Smooth muscle cell (in vitro differentiated cells): ENCODE results near the gene EXD3. TPM values are rescaled to one million over a fixed set of nuclear protein-coding genes. Genes with fewer than 3 reads are reported as not detected.
A peak's percentile ranks its signal among the peaks of the same experiment; 100 is the strongest.

Source experiments
- DNase-seq: peaks from one replicate; lab custom pipeline; 2025; ENCODE audit not compliant: unreplicated experiment; lab: John Stamatoyannopoulos, UW
- H2AFZ ChIP-seq: fragments of 200-600 bp; sonication (generic); 2 replicates; pipeline ENCODE4 v1.6.0; 2016; ENCODE audit warnings: antibody characterized with exemption, low read depth, mild to moderate bottlenecking
- H3F3A ChIP-seq: fragments of 200-600 bp; sonication (generic); 2 replicates; pipeline ENCODE4 v1.6.0; 2017; ENCODE audit warnings: antibody characterized with exemption, low read depth
- H3K27ac ChIP-seq: fragments of 200-600 bp; sonication (generic); 2 replicates; pipeline ENCODE4 v1.5.1; 2016; ENCODE audit warnings: low read depth, mild to moderate bottlenecking
- H3K27me3 ChIP-seq: fragments of 200-600 bp; sonication (generic); 2 replicates; pipeline ENCODE4 v1.6.1; 2016; ENCODE audit warnings: low read depth, mild to moderate bottlenecking
- H3K36me3 ChIP-seq: fragments of 200-600 bp; sonication (generic); 2 replicates; pipeline ENCODE4 v1.5.1; 2016; ENCODE audit warnings: low read depth
- H3K4me1 ChIP-seq: fragments of 200-600 bp; sonication (generic); 2 replicates; pipeline ENCODE4 v1.5.1; 2016; ENCODE audit warnings: low read depth
- H3K4me2 ChIP-seq: fragments of 200-600 bp; sonication (generic); 2 replicates; pipeline ENCODE4 v1.6.0; 2016; ENCODE audit warnings: mild to moderate bottlenecking
- H3K4me3 ChIP-seq: fragments of 200-600 bp; sonication (generic); 2 replicates; pipeline ENCODE4 v1.5.1; 2016; ENCODE audit warnings: mild to moderate bottlenecking
- H3K79me2 ChIP-seq: fragments of 200-600 bp; sonication (generic); 2 replicates; pipeline ENCODE4 v1.6.0; 2016; ENCODE audit warnings: low read depth, mild to moderate bottlenecking
- H3K9ac ChIP-seq: fragments of 200-600 bp; sonication (generic); 2 replicates; pipeline ENCODE4 v1.6.0; 2016; ENCODE audit warnings: low read depth
- H3K9me3 ChIP-seq: fragments of 200-600 bp; sonication (generic); replicated peaks from 2 replicates; pipeline ENCODE4 v1.5.1; 2016; ENCODE audit warnings: low read depth
- H4K20me1 ChIP-seq: fragments of 200-600 bp; sonication (generic); 2 replicates; pipeline ENCODE4 v1.6.0; 2016; ENCODE audit warnings: low read depth
- WGBS: methylation state at CpG from one replicate; pipeline ENCODE4 v1.1.7; 2016; ENCODE audit warnings: low lambda C conversion rate; 5-methylcytosine and 5-hydroxymethylcytosine counted together
- polyA plus RNA-seq: library from polyadenylated mRNA; unstranded; fragments of >200 nt; fragmentation: Nextera tagmentation; extraction: Ambion mirVana; gene quantifications from 2 replicates; pipeline ENCODE4 v1.2.1, GENCODE V29; 2016
- total RNA-seq: library from RNA; depleted of rRNA; stranded (reverse); fragments of >200 nt; gene quantifications from 2 replicates; pipeline ENCODE4 v1.2.3, GENCODE V29; 2014
- TF ChIP-seq, protein P1 (sequence below): fragments of 200-600 bp; sonication (generic); IDR thresholded peaks from 2 replicates; pipeline ENCODE4 v1.5.1; 2017; ENCODE audit warnings: borderline replicate concordance, mild to moderate bottlenecking, antibody characterized with exemption; ENCODE audit not compliant: insufficient read depth, poor library complexity, severe bottlenecking

The EXD3 gene
- total and polyA plus RNA-seq, 2 experiments from 2014 or later: 3.1 to 15.7 TPM

GRCh38 chr9:137462396-137462985 is 39.5 kb upstream of the EXD3 start:
- Histone ChIP-seq H3K27ac (no peak overlapping the region), H3K4me3 (no peak overlapping the region), H3K4me1 (peaks cover 11% of the 10 kb centered on the region), H3F3A (no peaks in the 10 kb centered on the region), H3K36me3 (no peaks in the 10 kb centered on the region), H2AFZ (no peak overlapping the region), H3K27me3 (peaks cover 4% of the 10 kb centered on the region), H3K4me2 (no peak overlapping the region), H3K9ac (no peak overlapping the region), H3K9me3 (no peaks in the 10 kb centered on the region), H3K79me2 (peaks cover 6% of the 10 kb centered on the region), H4K20me1 (peaks cover 9% of the 10 kb centered on the region)
- WGBS: 92% methylated on average over 25 of the region's 25 CpGs
- DNase-seq: no peak
- TF ChIP-seq, protein P1, sequence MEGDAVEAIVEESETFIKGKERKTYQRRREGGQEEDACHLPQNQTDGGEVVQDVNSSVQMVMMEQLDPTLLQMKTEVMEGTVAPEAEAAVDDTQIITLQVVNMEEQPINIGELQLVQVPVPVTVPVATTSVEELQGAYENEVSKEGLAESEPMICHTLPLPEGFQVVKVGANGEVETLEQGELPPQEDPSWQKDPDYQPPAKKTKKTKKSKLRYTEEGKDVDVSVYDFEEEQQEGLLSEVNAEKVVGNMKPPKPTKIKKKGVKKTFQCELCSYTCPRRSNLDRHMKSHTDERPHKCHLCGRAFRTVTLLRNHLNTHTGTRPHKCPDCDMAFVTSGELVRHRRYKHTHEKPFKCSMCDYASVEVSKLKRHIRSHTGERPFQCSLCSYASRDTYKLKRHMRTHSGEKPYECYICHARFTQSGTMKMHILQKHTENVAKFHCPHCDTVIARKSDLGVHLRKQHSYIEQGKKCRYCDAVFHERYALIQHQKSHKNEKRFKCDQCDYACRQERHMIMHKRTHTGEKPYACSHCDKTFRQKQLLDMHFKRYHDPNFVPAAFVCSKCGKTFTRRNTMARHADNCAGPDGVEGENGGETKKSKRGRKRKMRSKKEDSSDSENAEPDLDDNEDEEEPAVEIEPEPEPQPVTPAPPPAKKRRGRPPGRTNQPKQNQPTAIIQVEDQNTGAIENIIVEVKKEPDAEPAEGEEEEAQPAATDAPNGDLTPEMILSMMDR: no peak

DNA sequence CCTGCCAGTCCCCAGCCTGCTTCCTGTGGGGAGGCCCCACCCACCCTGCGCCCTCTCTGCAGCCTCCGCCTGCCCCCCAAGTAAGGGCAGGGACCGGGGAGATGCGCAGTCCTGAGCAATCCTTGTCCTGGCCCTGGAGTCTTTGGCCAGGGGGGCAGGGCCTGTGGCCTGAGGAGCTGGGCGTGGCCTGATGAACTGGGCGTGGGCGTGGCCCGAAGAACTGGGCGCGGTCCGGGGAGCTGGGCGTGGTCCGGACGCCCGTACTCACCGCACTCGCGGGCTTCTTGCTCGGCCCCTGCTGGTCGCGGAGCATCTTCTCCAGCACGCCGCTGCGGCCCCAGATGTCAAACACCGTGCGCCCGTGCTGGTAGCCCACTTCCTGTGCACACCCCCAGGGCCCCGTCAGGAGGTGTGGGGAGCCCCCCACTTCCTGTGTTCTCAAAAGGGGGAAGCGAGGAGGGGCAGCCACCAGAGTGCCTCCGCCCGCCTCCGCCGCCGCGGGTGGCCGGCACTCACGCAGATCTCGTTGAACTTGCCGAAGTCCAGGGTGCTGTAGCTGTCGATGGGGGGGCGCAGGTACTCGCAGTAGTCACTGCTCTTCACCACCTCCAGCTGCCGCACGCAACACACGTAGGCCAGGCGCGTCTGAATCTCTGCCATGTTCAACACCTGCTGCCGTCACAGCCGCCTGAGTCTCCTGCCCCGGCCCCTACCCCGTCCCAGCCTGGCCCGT is 38.9 kb upstream of the EXD3 start:
- 24% methylated on average over 49 of the region's 52 CpGs for WGBS
- Histone ChIP-seq H3K9ac (no peak overlapping the region), H3K79me2 (peaks cover 6% of the 10 kb centered on the region), H3K9me3 (no peaks in the 10 kb centered on the region), H3K27ac (no peak overlapping the region), H3F3A (no peaks in the 10 kb centered on the region), H4K20me1 (peaks cover 12% of the 10 kb centered on the region), H3K4me2 (peak overlapping the region; percentile 67), H3K4me1 (peaks cover 11% of the 10 kb centered on the region), H3K36me3 (no peaks in the 10 kb centered on the region), H3K27me3 (peaks cover 4% of the 10 kb centered on the region), H3K4me3 (no peak overlapping the region), H2AFZ (no peak overlapping the region)
- TF ChIP-seq, protein P1: no peak
- no peak for DNase-seq

GRCh38 chr9:137461316-137461662 is 38.3 kb upstream of the EXD3 start:
- TF ChIP-seq, protein P1: no peak
- Histone ChIP-seq H3K79me2 (peaks cover 6% of the 10 kb centered on the region), H2AFZ (no peak overlapping the region), H3K4me3 (no peak overlapping the region), H4K20me1 (peaks cover 12% of the 10 kb centered on the region), H3K27me3 (peaks cover 4% of the 10 kb centered on the region), H3K9me3 (no peaks in the 10 kb centered on the region), H3K27ac (no peak overlapping the region), H3K4me2 (no peak overlapping the region), H3K4me1 (peaks cover 11% of the 10 kb centered on the region), H3K36me3 (no peaks in the 10 kb centered on the region), H3K9ac (no peak overlapping the region), H3F3A (no peaks in the 10 kb centered on the region)
- DNase-seq: no peak
- WGBS: 86% methylated on average over 20 of the region's 21 CpGs
